GM12878 (cell line): ENCODE data around the gene LARGE1. TPM values are rescaled to one million over a fixed set of nuclear protein-coding genes. Genes with fewer than 3 reads are reported as not detected.

Experiments used
- ATAC-seq: fragments of 200-7000 bp; cut with Tn5 transposase; 3 replicates; pipeline ENCODE4 v1.9.1; 2020; ENCODE audit warnings: mild to moderate bottlenecking, moderate library complexity
- BruUV-seq: library from RNA; stranded (reverse); fragments of 400-500 nt; replicated peaks from 2 replicates; lab custom pipeline; 2021; lab: Mats Ljungman, UMichigan
- CTCF ChIA-PET: fragments of 300-600 bp; sonication (Branson Sonifier 250); formaldehyde crosslinking; extraction: SDS; loops from one replicate; lab custom pipeline; 2021; ENCODE audit warnings: inconsistent platforms; lab: Yijun Ruan, JAX
- POLR2A ChIA-PET: fragments of 350-600 bp; formaldehyde crosslinking; extraction: SDS; loops from one replicate; lab custom pipeline; 2021; ENCODE audit warnings: inconsistent platforms; lab: Charles Lee
- RAD21 ChIA-PET: fragments of 300-600 bp; sonication (Branson Sonifier 250); formaldehyde crosslinking; loops from one replicate; lab custom pipeline; 2023; ENCODE audit warnings: antibody characterized with exemption; ENCODE audit not compliant: unreplicated experiment; lab: Charles Lee
- SMC1A ChIA-PET: fragments of 300-600 bp; sonication (Branson Sonifier 250); formaldehyde crosslinking; loops from one replicate; lab custom pipeline; 2023; ENCODE audit not compliant: unreplicated experiment, uncharacterized antibody; lab: Charles Lee
- DNase-seq: peaks from one replicate; pipeline ENCODE4 v3.0.0-alpha.2; 2011; ENCODE audit warnings: low read depth, low spot score
- FAIRE-seq: peaks from 3 replicates; lab custom pipeline; 2011; peaks lifted over from hg19 to GRCh38; lab: Jason Lieb, UNC
- H2AFZ ChIP-seq: 2 replicates; pipeline ENCODE4 v1.6.0; 2011; ENCODE audit warnings: low read depth, low read length, control low read depth; ENCODE audit not compliant: control insufficient read depth
- H3K27ac ChIP-seq: 2 replicates; pipeline ENCODE4 v1.5.1; 2011; ENCODE audit warnings: control low read depth; ENCODE audit not compliant: control insufficient read depth, insufficient read depth
- H3K27me3 ChIP-seq, 2 experiments: replicated peaks in 1 of 2; 2 replicates each; pipeline versions ENCODE4 v1.6.0 to v1.6.1; 2011; ENCODE audit warnings: low read length in 1 of 2; ENCODE audit not compliant: control insufficient read depth in 2 of 2, insufficient read depth in 2 of 2
- H3K36me3 ChIP-seq, 2 experiments: 2 replicates each; pipeline ENCODE4 v1.5.1; 2011; ENCODE audit warnings: low read length in 1 of 2; ENCODE audit not compliant: control insufficient read depth in 2 of 2, insufficient read depth in 2 of 2
- H3K4me1 ChIP-seq: 2 replicates; pipeline ENCODE4 v1.6.1; 2011; ENCODE audit warnings: mild to moderate bottlenecking, low read length, moderate library complexity, mixed read lengths; ENCODE audit not compliant: control insufficient read depth, insufficient read depth
- H3K4me2 ChIP-seq: 2 replicates; pipeline ENCODE4 v1.6.0; 2011; ENCODE audit warnings: control low read depth; ENCODE audit not compliant: control insufficient read depth, insufficient read depth
- H3K4me3 ChIP-seq: fragments of 200-600 bp; sonication (generic); 2 replicates; pipeline ENCODE4 v1.5.1; 2016
- H3K79me2 ChIP-seq: 2 replicates; pipeline ENCODE4 v1.6.0; 2011; ENCODE audit warnings: low read length; ENCODE audit not compliant: control insufficient read depth, insufficient read depth
- H3K9ac ChIP-seq: 2 replicates; pipeline ENCODE4 v1.8.0; 2011; ENCODE audit warnings: low read length, control low read depth, mixed read lengths; ENCODE audit not compliant: control insufficient read depth, insufficient read depth
- H3K9me3 ChIP-seq: replicated peaks from 3 replicates; pipeline ENCODE4 v1.5.1; 2011; ENCODE audit warnings: mild to moderate bottlenecking, low read length; ENCODE audit not compliant: control insufficient read depth, insufficient read depth
- H4K20me1 ChIP-seq: 2 replicates; pipeline ENCODE4 v1.6.0; 2011; ENCODE audit not compliant: control insufficient read depth, insufficient read depth
- CHD4 ChIP-seq: fragments of 200-600 bp; sonication (generic); IDR thresholded peaks from 2 replicates; pipeline ENCODE4 v1.6.1; 2016; ENCODE audit warnings: mild to moderate bottlenecking
- ELK1 ChIP-seq: IDR thresholded peaks from 2 replicates; pipeline ENCODE4 v1.6.1; 2012; ENCODE audit warnings: low read depth, low read length, improper control_type of control experiment
- EP300 ChIP-seq, 2 experiments: fragments of 150-350 bp in 1 of 2; IDR thresholded peaks; 2 replicates each; pipeline ENCODE4 v1.6.1; 2011 to 2012; ENCODE audit warnings: low read depth in 2 of 2, low read length in 2 of 2, borderline replicate concordance in 1 of 2, improper control_type of control experiment in 1 of 2, inconsistent platforms in 1 of 2; ENCODE audit not compliant: control insufficient read depth in 1 of 2
- FOXK2 ChIP-seq: fragments of 450-650 bp; IDR thresholded peaks from 2 replicates; pipeline ENCODE4 v1.6.1; 2017; ENCODE audit warnings: mild to moderate bottlenecking, moderate library complexity
- HDAC6 ChIP-seq: fragments of 200-600 bp; sonication (generic); IDR thresholded peaks from one replicate; pipeline ENCODE4 v1.8.0; 2017; ENCODE audit warnings: antibody characterized with exemption; ENCODE audit not compliant: unreplicated experiment
- PBX3 ChIP-seq: IDR thresholded peaks from 2 replicates; pipeline ENCODE4 v1.6.1; 2011; ENCODE audit warnings: mild to moderate bottlenecking, low read depth, low read length, moderate library complexity; ENCODE audit not compliant: insufficient replicate concordance
- RB1 ChIP-seq: fragments of 450-650 bp; formaldehyde crosslinking; IDR thresholded peaks from 2 replicates; pipeline ENCODE4 v1.6.1; 2017; ENCODE audit warnings: mild to moderate bottlenecking, borderline replicate concordance
- TCF3 ChIP-seq: IDR thresholded peaks from 2 replicates; pipeline ENCODE4 v1.6.1; 2012; ENCODE audit warnings: low read depth, mild to moderate bottlenecking, low read length, borderline replicate concordance; ENCODE audit not compliant: insufficient read depth
- TCF7 ChIP-seq: IDR thresholded peaks from 2 replicates; pipeline ENCODE4 v1.6.1; 2014; ENCODE audit warnings: antibody characterized with exemption, borderline replicate concordance
- WRNIP1 ChIP-seq: IDR thresholded peaks from 2 replicates; pipeline ENCODE4 v1.6.1; 2011; ENCODE audit warnings: low read depth, low read length, improper control_type of control experiment, borderline replicate concordance
- ZNF217 ChIP-seq: fragments of 450-650 bp; IDR thresholded peaks from 2 replicates; pipeline ENCODE4 v1.6.1; 2017; ENCODE audit warnings: antibody characterized with exemption, mild to moderate bottlenecking
- ZNF384 ChIP-seq: IDR thresholded peaks from 2 replicates; pipeline ENCODE4 v1.6.1; 2012; ENCODE audit warnings: low read depth, mild to moderate bottlenecking, low read length, improper control_type of control experiment, borderline replicate concordance
- ZSCAN29 ChIP-seq: fragments of 450-650 bp; IDR thresholded peaks from 2 replicates; pipeline ENCODE4 v1.6.1; 2017; ENCODE audit warnings: mild to moderate bottlenecking, moderate library complexity
- WGBS: methylation state at CpG from one replicate; pipeline ENCODE4 v1.1.6; 2016; ENCODE audit warnings: low lambda C conversion rate; ENCODE audit not compliant: insufficient replicate concordance, insufficient coverage; ENCODE audit errors: missing lambda C conversion rate; 5-methylcytosine and 5-hydroxymethylcytosine counted together
- in situ Hi-C: fragments of 300-500 bp; cut with MboI; formaldehyde crosslinking; loops from 9 replicates; pipeline ENCODE4 v1.14.3; 2018; ENCODE audit warnings: mixed read lengths
- intact Hi-C: fragments of 100-400 bp; cut with micrococcal nuclease; formaldehyde crosslinking; loops from one replicate; pipeline ENCODE4 v1.14.2; 2022; ENCODE audit not compliant: unreplicated experiment
- polyA plus RNA-seq, 11 experiments: library from polyadenylated mRNA; depleted of rRNA in 4 of 11; unstranded in 6 of 11; stranded (reverse) in 5 of 11; fragments of >200 nt; fragmentation: Nextera tagmentation in 4 of 11; fragmentation: Illumina TruSeq in 1 of 11; extraction: Ambion mirVana in 4 of 11; extraction: Trizol in 1 of 11; gene quantifications; 1 replicate in 1 of 11; 2 replicates in 10 of 11; pipeline versions ENCODE4 v1.2.1 to v1.2.3, GENCODE V29; 2011 to 2016; ENCODE audit warnings: inconsistent platforms in 2 of 11, missing spikeins in 2 of 11, low read depth in 1 of 11
- total RNA-seq, 4 experiments: library from RNA; depleted of rRNA in 3 of 4; stranded (reverse); fragments of >200 nt in 3 of 4; fragmentation: Illumina TruSeq in 1 of 4; extraction: Trizol in 1 of 4; gene quantifications; 2 replicates each; pipeline versions ENCODE4 v1.2.1 to v1.2.3, GENCODE V29; 2013 to 2021

LARGE1 gene
- total and polyA plus RNA-seq, 10 of the 15 experiments (the other 5 are each of a cell fraction or from before 2014, with no cell fraction given), result 3.2 to 41.4 (median 17.3) TPM

GRCh38 chr22:33779243-33779642 lies 141.0 kb downstream of the LARGE1 start:
- H3K79me2 ChIP-seq, result no peaks in the 10 kb centered on the region; the same call in none of the 2 replicates
- no peaks in the 10 kb centered on the region for H3K27me3 ChIP-seq
- ATAC-seq, result no peak
- no peaks in the 10 kb centered on the region for H3K9me3 ChIP-seq
- H4K20me1 ChIP-seq, result no peaks in the 10 kb centered on the region
- in situ Hi-C loops, result no loop called here
- no peak for TF ChIP-seq TCF3
- TF ChIP-seq EP300 (IDR thresholded peaks at IDR 0.05; ENCODE audit: borderline replicate concordance in 1 of 2, control insufficient read depth in 1 of 2, low read depth in 2 of 2, low read length in 2 of 2), result no peak
- no peak for TF ChIP-seq RB1
- H3K4me2 ChIP-seq, result no peak overlapping the region
- POLR2A ChIA-PET, result no interaction called here
- intact Hi-C loops, result no loop called here
- FAIRE-seq, result no peak
- RAD21 ChIA-PET, result no interaction called here
- DNase-seq, result no peak
- SMC1A ChIA-PET, result no interaction called here
- no peaks in the 10 kb centered on the region for H3K4me1 ChIP-seq
- BruUV-seq, result no TSS peak
- H2AFZ ChIP-seq, result no peak overlapping the region
- H3K9ac ChIP-seq, result no peak overlapping the region
- no peak overlapping the region for H3K4me3 ChIP-seq
- CTCF ChIA-PET, result no interaction called here
- H3K27ac ChIP-seq, result no peak overlapping the region
- WGBS, result 96% methylated on average over 3 of the region's 3 CpGs
- no peaks in the 10 kb centered on the region for H3K36me3 ChIP-seq

DNA sequence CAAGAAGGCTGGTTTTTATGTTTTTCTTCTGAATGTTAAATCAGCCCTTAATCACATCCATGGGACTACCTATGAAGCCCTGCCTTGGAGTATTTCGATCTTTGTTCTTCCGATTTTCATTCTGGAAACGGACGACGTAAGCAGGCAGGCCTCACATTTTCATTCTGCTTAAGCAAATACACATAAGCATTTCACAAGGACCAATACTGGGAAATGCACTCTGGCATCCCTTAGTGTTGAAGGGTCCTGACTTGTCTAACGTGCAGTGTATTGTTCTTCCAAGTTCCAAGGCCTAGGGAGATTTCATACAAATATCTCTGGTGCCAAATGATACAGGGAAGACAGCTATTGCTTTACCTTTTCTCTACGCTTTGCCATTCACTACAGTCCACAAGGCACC lies 143.8 kb downstream of the LARGE1 start:
- no TSS peak for BruUV-seq
- intact Hi-C loops, result no loop called here
- CTCF ChIA-PET, result interaction anchor here (0.5 kb wide), 1 partner anchor 86 kb away, joined by 3 read pairs; no protein-coding TSS in a partner anchor
- TF ChIP-seq CHD4, result no peak
- no peak for TF ChIP-seq HDAC6
- no peak for TF ChIP-seq ZSCAN29
- no peak for TF ChIP-seq ZNF217
- TF ChIP-seq WRNIP1, result no peak
- TF ChIP-seq FOXK2, result no peak
- no peak for TF ChIP-seq RB1
- no peak for TF ChIP-seq PBX3
- no peak for TF ChIP-seq ELK1
- no peak for TF ChIP-seq ZNF384
- TF ChIP-seq TCF7, result no peak

More for the DNA sequence above, 143.8 kb downstream of the LARGE1 start:
- Histone ChIP-seq H3K27ac (no peak overlapping the region), H3K4me2 (no peak overlapping the region), H4K20me1 (no peaks in the 10 kb centered on the region), H3K9ac (no peak overlapping the region), H3K36me3 (no peaks in the 10 kb centered on the region), H3K79me2 (no peaks in the 10 kb centered on the region; the same call in none of the 2 replicates), H2AFZ (no peak overlapping the region), H3K27me3 (no peaks in the 10 kb centered on the region), H3K4me3 (no peak overlapping the region), H3K4me1 (no peaks in the 10 kb centered on the region), H3K9me3 (no peaks in the 10 kb centered on the region)
- ATAC-seq (no peak), FAIRE-seq (no peak), DNase-seq (no peak)
- SMC1A ChIA-PET, result no interaction called here
- in situ Hi-C loops, result no loop called here
- RAD21 ChIA-PET, result no interaction called here
- POLR2A ChIA-PET, result no interaction called here
- 82% methylated on average over 7 of the region's 7 CpGs for WGBS
